MCF 10A (cell line): Measurements from ENCODE around the gene SESN1. TPM values are rescaled to one million over a fixed set of nuclear protein-coding genes. Genes with fewer than 3 reads are reported as not detected.

Experiments
- BruUV-seq: library from RNA; stranded (reverse); fragments of 400-500 nt; replicated peaks from 2 replicates; lab custom pipeline; 2021; lab: Mats Ljungman, UMichigan
- CTCF ChIA-PET: fragments of 300-600 bp; sonication (Branson Sonifier 250); formaldehyde crosslinking; extraction: SDS; loops from one replicate; lab custom pipeline; 2021; ENCODE audit warnings: antibody characterized with exemption, inconsistent platforms; lab: Yijun Ruan, JAX
- POLR2A ChIA-PET: fragments of 300-600, 350-650 bp; sonication (Branson Sonifier 250); formaldehyde crosslinking; extraction: SDS; loops from one replicate; lab custom pipeline; 2020; ENCODE audit warnings: antibody characterized with exemption, inconsistent platforms; lab: Yijun Ruan, JAX
- DNase-seq: peaks from one replicate; pipeline ENCODE4 v3.0.0-alpha.2; 2018; ENCODE audit not compliant: unreplicated experiment
- H3K27ac Mint-ChIP-seq: one replicate; pipeline ENCODE4 v1.8.0; 2022; ENCODE audit warnings: mild to moderate bottlenecking, low read depth, mixed read lengths; ENCODE audit not compliant: unreplicated experiment
- H3K27me3 Mint-ChIP-seq: one replicate; pipeline ENCODE4 v1.8.0; 2022; ENCODE audit warnings: mixed read lengths; ENCODE audit not compliant: insufficient read depth, unreplicated experiment
- H3K36me3 Mint-ChIP-seq: one replicate; pipeline ENCODE4 v1.8.0; 2022; ENCODE audit warnings: mild to moderate bottlenecking, moderate library complexity, mixed read lengths; ENCODE audit not compliant: insufficient read depth, unreplicated experiment
- H3K4me1 Mint-ChIP-seq: one replicate; pipeline ENCODE4 v1.8.0; 2022; ENCODE audit warnings: mixed read lengths; ENCODE audit not compliant: insufficient read depth, unreplicated experiment
- H3K4me3 Mint-ChIP-seq: one replicate; pipeline ENCODE4 v1.8.0; 2022; ENCODE audit warnings: mild to moderate bottlenecking, moderate library complexity, mixed read lengths; ENCODE audit not compliant: unreplicated experiment
- H3K9me3 Mint-ChIP-seq: one replicate; pipeline ENCODE4 v1.8.0; 2022; ENCODE audit warnings: mixed read lengths; ENCODE audit not compliant: unreplicated experiment
- intact Hi-C: fragments of 100-400 bp; cut with micrococcal nuclease; formaldehyde crosslinking; loops from 2 replicates; pipeline ENCODE4 v1.14.1; 2022
- total RNA-seq: library from RNA; stranded (reverse); gene quantifications from 2 replicates; pipeline ENCODE4 v1.2.3, GENCODE V29; 2022
- TF ChIP-seq, protein P1 (sequence below): fragments of 200-600 bp; IDR thresholded peaks from one replicate; pipeline ENCODE4 v1.8.0; 2022; ENCODE audit warnings: antibody characterized with exemption, mild to moderate bottlenecking; ENCODE audit not compliant: unreplicated experiment

The SESN1 gene
- total RNA-seq, 1 experiment from 2014 or later = 23.0 TPM

DNA sequence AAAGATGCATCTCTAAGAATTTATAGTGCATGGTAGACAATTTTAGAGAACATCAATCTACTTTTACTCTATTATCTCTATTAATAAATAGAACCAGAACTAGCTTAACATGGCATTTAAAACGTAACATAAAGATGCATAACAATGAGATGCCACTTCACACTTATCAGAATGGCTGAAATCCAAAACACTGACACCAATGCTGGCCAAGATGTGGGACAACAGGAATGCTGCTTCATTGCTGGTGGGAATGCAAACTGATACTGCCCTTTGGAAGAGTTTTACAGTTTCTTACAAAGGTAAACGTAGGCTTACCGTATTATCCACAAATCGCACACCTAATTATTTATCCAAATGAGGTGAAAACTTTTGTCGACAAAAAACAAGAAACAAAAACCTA lies 95.2 kb downstream of the SESN1 start:
- Mint-ChIP-seq H3K36me3 (peaks cover 81% of the 10 kb centered on the region), H3K4me3 (no peak overlapping the region), H3K4me1 (peaks cover 22% of the 10 kb centered on the region), H3K27ac (peak overlapping the region; percentile 75), H3K27me3 (no peaks in the 10 kb centered on the region), H3K9me3 (no peaks in the 10 kb centered on the region)
- intact Hi-C loops = no loop called here
- BruUV-seq = no TSS peak
- ChIA-PET POLR2A (interaction anchor here (0.6 to 1.8 kb wide), 4 partner anchors 12 to 1683 kb away, joined by 3 to 6 read pairs (median 4); partner anchors contain the start of gene SESN1), CTCF (interaction anchor here (0.8 to 1.2 kb wide), 2 partner anchors 72 to 443 kb away, joined by 3 read pairs; no protein-coding TSS in a partner anchor)
- no peak for DNase-seq
- TF ChIP-seq, protein P1, sequence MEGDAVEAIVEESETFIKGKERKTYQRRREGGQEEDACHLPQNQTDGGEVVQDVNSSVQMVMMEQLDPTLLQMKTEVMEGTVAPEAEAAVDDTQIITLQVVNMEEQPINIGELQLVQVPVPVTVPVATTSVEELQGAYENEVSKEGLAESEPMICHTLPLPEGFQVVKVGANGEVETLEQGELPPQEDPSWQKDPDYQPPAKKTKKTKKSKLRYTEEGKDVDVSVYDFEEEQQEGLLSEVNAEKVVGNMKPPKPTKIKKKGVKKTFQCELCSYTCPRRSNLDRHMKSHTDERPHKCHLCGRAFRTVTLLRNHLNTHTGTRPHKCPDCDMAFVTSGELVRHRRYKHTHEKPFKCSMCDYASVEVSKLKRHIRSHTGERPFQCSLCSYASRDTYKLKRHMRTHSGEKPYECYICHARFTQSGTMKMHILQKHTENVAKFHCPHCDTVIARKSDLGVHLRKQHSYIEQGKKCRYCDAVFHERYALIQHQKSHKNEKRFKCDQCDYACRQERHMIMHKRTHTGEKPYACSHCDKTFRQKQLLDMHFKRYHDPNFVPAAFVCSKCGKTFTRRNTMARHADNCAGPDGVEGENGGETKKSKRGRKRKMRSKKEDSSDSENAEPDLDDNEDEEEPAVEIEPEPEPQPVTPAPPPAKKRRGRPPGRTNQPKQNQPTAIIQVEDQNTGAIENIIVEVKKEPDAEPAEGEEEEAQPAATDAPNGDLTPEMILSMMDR = no peak

- Mint-ChIP-seq H3K9me3 (no peaks in the 10 kb centered on the region), H3K4me3 (no peak overlapping the region), H3K27ac (no peak overlapping the region), H3K27me3 (no peaks in the 10 kb centered on the region), H3K4me1 (peaks cover 22% of the 10 kb centered on the region), H3K36me3 (peaks cover 87% of the 10 kb centered on the region)
- no peak for DNase-seq
- BruUV-seq = no TSS peak
- TF ChIP-seq, protein P1 = no peak
- intact Hi-C loops = no loop called here
- POLR2A ChIA-PET = interaction anchor here (1.3 to 1.8 kb wide), 2 partner anchors 11 to 19 kb away, joined by 5 to 6 read pairs; no protein-coding TSS in a partner anchor
- CTCF ChIA-PET = no interaction called here
These were observed 96.2 kb downstream of the SESN1 start for GRCh38 chr6:108998485-108998884.

DNA sequence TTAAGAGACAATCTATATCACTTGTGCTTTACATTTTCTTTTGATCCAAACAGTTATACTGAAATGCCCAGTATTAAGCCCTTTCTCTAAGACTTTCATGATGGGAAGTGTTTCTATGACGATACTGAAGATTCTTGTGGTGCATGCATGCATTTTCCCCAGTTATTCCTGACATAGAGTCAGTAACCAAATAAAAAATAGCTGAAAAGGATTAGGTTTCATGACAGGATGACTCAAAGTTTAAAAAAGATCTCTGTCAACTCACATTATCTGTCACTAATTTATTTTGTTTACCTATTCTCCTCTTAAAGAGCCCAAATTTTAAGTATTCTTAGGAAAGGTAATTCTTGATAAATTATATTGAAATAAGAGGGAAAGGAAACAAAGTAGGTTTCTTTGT lies 98.4 kb downstream of the SESN1 start:
- no TSS peak for BruUV-seq
- ChIA-PET POLR2A (interaction anchor here (0.7 to 2.3 kb wide), 4 partner anchors 13 to 1880 kb away, joined by 3 to 9 read pairs (median 4); no protein-coding TSS in a partner anchor), CTCF (interaction anchor here (0.6 to 1.4 kb wide), 3 partner anchors 9 to 103 kb away, joined by 3 read pairs; no protein-coding TSS in a partner anchor)
- DNase-seq = no peak
- Mint-ChIP-seq H3K9me3 (no peaks in the 10 kb centered on the region), H3K4me1 (peaks cover 9% of the 10 kb centered on the region), H3K27me3 (no peaks in the 10 kb centered on the region), H3K36me3 (peaks cover 97% of the 10 kb centered on the region), H3K4me3 (no peak overlapping the region), H3K27ac (peak overlapping the region; percentile 63)
- intact Hi-C loops = no loop called here
- TF ChIP-seq, protein P1 = no peak

DNA sequence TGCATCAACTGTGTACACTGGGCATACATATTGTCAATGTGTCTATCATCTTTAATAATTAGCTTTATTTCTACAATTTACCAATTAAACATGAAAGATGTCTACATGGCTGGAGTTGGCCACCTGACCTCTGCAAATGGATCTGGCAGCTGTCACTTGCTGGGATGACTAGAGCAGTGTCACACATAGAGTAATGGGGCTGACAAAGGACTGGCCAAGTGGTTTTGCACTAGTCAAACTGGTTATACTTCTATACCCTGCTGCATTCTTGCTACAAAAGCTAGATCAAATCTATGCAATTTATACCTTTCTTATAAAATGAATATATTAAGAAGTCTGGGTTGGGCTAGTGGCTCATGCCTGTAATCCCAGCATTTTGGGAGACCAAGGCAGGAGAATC lies 99.3 kb downstream of the SESN1 start:
- DNase-seq = no peak
- H3K27ac Mint-ChIP-seq = peak overlapping the region; percentile 63
- H3K9me3 Mint-ChIP-seq = no peaks in the 10 kb centered on the region
- ChIA-PET POLR2A (interaction anchor here (1.2 to 2.3 kb wide), 2 partner anchors 14 to 64 kb away, joined by 4 to 9 read pairs; no protein-coding TSS in a partner anchor), CTCF (interaction anchor here (0.6 to 1.2 kb wide), 3 partner anchors 8 to 836 kb away, joined by 3 to 6 read pairs (median 3); no protein-coding TSS in a partner anchor)
- H3K4me1 Mint-ChIP-seq = peaks cover 7% of the 10 kb centered on the region
- TF ChIP-seq, protein P1 = no peak
- H3K4me3 Mint-ChIP-seq = no peak overlapping the region
- no TSS peak for BruUV-seq
- peaks cover 100% of the 10 kb centered on the region for H3K36me3 Mint-ChIP-seq
- no peaks in the 10 kb centered on the region for H3K27me3 Mint-ChIP-seq
- intact Hi-C loops = no loop called here
